Measurements from ENCODE around the gene BSG.

DNA sequence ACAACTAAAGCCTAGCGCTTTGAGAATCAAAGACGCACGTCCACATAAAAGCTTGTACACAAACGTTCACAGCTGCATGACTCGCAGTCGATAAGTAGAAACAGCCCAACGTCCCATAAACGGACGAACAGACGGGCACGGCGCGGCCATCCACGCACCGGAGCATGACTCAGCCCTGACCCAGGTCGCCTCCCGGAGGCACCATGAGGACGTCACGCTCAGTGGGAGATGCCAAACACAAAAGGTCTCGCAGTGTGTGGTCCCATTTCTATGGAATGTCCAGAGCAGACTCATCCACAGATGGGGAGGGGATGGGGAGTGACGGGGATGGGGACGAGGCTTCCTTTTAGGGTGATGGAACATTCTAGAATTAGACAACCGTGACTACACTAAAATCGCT is 51.6 kb downstream of the BSG start:
- no peak for TF ChIP-seq CTCF (IDR thresholded peaks at IDR 0.05; ENCODE audit: low read depth, low read length, missing input control)
- no peak for TF ChIP-seq GABPA (IDR thresholded peaks at IDR 0.05 in 1 of 2, conservative IDR thresholded peaks at IDR 0.05 in 1 of 2)
- no peak for TF ChIP-seq SP1 (IDR thresholded peaks at IDR 0.05)
- no peak for TF ChIP-seq YY1 (IDR thresholded peaks at IDR 0.05)
- no peak for TF ChIP-seq RAD21 (IDR thresholded peaks at IDR 0.05)
- TF ChIP-seq, protein P1, sequence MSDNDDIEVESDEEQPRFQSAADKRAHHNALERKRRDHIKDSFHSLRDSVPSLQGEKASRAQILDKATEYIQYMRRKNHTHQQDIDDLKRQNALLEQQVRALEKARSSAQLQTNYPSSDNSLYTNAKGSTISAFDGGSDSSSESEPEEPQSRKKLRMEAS (IDR thresholded peaks at IDR 0.05), result no peak
- TF ChIP-seq EGR1 (IDR thresholded peaks at IDR 0.05; ENCODE audit: low read depth in 2 of 2), result no peak
- TF ChIP-seq NR2F2 (IDR thresholded peaks at IDR 0.05), result no peak
- TF ChIP-seq, protein P2, sequence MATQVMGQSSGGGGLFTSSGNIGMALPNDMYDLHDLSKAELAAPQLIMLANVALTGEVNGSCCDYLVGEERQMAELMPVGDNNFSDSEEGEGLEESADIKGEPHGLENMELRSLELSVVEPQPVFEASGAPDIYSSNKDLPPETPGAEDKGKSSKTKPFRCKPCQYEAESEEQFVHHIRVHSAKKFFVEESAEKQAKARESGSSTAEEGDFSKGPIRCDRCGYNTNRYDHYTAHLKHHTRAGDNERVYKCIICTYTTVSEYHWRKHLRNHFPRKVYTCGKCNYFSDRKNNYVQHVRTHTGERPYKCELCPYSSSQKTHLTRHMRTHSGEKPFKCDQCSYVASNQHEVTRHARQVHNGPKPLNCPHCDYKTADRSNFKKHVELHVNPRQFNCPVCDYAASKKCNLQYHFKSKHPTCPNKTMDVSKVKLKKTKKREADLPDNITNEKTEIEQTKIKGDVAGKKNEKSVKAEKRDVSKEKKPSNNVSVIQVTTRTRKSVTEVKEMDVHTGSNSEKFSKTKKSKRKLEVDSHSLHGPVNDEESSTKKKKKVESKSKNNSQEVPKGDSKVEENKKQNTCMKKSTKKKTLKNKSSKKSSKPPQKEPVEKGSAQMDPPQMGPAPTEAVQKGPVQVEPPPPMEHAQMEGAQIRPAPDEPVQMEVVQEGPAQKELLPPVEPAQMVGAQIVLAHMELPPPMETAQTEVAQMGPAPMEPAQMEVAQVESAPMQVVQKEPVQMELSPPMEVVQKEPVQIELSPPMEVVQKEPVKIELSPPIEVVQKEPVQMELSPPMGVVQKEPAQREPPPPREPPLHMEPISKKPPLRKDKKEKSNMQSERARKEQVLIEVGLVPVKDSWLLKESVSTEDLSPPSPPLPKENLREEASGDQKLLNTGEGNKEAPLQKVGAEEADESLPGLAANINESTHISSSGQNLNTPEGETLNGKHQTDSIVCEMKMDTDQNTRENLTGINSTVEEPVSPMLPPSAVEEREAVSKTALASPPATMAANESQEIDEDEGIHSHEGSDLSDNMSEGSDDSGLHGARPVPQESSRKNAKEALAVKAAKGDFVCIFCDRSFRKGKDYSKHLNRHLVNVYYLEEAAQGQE (IDR thresholded peaks at IDR 0.05), result no peak
